HG03103 (cell line): ENCODE results near the gene RPTOR.

Experiments used
- ATAC-seq: cut with Tn5 transposase; IDR thresholded peaks from one replicate; pipeline ENCODE4 v1.9.1; 2021; ENCODE audit warnings: low read depth; ENCODE audit not compliant: unreplicated experiment

Gene RPTOR

GRCh38 chr17:80947200-80947940 lies 402.7 kb downstream of the RPTOR start:
- no peak for ATAC-seq

DNA sequence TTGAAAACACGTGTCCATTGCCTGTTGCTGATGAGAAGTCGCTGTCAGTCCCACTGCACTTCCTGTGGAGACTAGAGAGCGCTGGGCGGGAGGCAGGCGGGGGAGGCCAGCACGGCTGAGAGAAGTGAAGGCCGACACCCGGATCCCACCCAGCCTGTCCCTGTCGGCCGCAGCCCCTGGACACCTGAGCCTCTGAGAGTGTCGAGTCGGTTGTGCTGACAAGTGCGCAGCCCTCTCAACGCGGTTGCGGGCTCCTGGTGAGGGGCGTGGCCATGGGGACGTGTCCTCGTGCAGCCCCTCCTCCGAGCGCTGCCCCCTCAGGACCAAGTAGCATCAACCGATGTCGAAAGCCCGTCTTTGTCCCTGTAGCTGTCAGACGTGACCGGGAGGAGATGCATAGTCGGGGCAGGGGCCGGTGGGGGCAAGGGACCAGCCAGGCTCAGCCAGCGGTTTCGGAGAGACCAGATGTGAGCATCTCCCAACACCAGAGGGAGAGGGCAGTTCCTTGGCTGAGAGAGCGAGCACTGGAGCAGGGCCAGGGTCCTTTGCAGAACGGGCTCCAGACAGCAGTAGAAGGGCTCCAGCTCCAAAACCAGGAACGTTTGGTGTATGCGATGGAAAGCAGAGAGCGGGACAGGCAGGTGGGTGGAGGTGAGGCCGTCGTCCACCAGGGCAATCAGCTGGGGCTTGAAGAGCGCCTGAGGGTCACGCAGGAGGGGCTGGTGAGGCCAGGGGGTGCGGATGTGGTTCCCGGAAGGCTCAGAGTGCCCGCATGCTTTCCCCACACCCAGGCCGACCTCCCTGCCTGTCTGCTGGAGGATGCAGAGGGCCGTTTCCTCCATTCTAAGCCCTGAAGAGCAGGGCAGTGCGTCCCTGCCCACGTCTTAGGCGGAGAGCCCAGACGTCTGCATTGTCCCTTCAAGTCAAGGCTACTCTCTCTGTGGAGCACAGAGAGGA lies 403.7 kb downstream of the RPTOR start:
- ATAC-seq, result no peak

DNA sequence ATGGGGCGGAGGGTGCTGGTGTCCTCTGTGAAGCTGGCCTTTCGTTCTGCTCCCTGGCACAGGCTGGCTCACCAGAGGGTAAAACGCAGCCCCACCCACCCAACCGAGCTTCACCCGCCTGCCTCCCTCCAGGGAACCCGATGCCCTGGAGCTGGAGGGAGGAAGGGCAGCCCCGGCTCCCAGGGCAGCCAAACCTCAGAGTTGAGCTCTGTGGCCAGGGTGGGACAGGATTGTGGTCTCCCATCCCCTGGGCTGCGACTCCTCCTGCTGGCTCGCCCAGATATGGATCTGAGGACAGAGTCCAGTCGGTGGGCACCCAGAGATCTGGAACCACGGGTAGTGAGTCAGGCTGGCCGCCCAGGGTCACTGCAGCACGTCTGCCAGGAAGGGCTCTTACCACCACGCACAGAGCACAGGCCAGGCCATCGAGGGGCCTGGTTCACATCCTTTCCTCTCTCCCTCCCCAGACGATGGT lies 404.4 kb downstream of the RPTOR start:
- ATAC-seq, result no peak

- no peak for ATAC-seq
These were observed 405.1 kb downstream of the RPTOR start for GRCh38 chr17:80949451-80950421.

DNA sequence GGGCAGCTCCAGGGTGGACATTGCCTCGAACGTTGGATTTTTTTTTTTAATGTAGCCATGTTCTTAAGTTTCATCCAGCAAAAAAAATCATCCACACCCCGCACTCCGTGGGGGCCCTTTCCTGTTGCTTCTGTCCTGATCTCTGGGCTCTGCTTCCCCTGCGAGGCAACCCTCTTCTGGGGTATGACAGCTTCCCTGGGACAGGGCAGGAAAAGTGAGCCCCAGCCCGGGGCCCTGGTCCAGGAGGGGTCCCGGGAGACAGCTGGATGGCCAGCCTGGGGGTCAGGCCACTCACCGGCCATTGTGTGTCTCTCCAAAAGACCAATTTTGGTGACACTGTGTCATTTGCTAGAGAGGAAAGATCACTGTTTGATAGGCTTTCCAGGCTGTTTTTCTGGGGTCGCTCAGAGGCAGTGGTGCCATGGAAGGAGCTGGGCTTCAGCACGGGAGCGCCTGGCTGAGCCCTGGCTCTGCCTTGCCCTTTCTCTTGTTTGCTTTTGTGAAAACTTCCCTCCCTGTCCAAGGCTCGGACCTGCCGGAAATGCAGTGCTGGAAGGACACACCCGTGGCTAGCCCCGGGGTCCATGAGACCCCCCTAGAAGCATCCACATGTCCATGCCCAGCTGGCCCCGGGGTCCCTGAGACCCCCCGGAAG lies 406.0 kb downstream of the RPTOR start:
- ATAC-seq, result no peak

- no peak for ATAC-seq
These were observed 406.8 kb downstream of the RPTOR start for GRCh38 chr17:80951121-80952090.

- ATAC-seq, result no peak
These were observed 407.7 kb downstream of the RPTOR start for GRCh38 chr17:80952291-80952690.

DNA sequence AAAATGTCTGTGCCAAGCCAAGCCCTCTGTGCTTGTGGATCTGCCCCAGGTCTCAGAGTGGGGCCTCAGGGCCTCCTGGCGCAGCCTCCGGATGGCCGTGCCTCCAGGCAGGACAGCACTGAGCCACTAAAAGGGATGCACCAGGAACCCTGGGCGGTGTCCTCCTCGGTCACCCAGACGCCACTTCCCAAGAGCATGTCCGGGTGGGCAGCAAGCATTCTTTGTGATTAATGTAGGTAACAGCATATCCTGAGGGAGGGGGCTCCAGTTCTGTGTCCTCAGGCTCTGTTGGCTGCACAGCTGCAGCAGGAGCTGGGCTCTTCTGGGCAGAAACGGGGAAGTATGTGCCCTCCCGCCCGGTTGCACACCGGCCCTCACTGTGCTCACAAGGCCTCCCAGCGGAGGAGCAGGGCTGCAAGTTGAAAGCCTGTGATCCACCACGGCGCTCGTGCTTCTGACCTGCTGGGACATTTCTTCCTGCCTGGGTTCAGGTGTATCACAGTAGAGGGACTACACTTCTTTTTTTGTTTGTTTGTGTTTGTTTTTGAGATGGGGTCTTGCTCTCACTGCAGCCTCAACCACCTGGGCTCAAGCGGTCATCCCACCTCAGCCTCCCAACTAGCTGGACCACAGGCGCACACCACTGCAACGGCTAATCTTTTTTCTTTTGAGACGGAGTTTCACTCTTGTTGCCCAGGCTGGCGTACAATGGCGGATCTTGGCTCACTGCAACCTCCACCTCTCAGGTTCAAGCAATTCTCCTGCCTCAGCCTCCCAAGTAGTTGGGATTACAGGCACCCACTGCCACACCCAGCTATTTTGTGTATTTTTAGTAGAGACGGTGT lies 409.1 kb downstream of the RPTOR start:
- no peak for ATAC-seq

GRCh38 chr17:80955078-80955477 lies 410.4 kb downstream of the RPTOR start:
- ATAC-seq, result no peak

GRCh38 chr17:80955671-80956280 lies 411.1 kb downstream of the RPTOR start:
- no peak for ATAC-seq

DNA sequence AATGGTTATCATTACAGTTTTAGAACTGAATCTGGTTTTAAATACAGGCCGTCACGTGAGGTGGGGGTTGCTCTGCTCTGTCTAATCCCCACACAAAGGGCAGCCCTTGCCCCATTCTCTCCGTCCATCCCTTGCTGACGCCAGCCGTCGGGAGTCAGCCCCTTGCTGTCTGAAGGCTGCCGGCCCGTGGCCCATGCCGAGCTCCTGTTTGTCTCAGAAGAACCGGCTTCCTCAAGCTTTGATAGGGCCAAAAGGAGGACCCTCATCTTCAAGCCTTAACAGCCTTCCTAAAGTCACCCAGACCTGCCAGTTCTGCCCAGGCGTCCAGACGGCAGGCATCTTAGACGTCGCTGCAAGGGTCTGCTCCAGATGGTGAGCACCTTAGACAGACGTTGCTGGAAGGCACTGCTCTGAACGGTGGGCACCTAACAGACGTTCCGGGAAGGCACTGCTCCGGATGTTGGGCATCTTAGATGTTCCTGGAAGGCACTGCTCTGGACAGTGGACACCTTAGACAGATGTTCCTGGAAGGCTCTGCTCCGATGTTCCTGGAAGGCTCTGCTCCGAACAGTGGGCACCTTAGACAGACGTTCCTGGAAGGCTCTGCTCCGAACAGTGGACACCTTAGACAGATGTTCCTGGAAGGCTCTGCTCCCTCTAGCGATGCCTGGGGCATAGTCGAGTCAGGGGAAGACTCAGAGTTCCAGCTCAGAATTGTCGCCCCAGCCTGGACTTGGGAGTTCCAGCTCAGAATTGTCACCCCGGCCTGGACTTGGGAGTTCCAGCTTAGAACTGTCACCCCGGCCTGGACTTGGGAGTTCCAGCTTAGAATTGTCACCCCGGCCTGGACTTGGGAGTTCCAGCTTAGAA lies 411.9 kb downstream of the RPTOR start:
- ATAC-seq, result no peak

GRCh38 chr17:80957461-80957941 lies 412.9 kb downstream of the RPTOR start:
- no peak for ATAC-seq

- ATAC-seq, result no peak
These were observed 414.8 kb downstream of the RPTOR start for GRCh38 chr17:80959330-80960036.

DNA sequence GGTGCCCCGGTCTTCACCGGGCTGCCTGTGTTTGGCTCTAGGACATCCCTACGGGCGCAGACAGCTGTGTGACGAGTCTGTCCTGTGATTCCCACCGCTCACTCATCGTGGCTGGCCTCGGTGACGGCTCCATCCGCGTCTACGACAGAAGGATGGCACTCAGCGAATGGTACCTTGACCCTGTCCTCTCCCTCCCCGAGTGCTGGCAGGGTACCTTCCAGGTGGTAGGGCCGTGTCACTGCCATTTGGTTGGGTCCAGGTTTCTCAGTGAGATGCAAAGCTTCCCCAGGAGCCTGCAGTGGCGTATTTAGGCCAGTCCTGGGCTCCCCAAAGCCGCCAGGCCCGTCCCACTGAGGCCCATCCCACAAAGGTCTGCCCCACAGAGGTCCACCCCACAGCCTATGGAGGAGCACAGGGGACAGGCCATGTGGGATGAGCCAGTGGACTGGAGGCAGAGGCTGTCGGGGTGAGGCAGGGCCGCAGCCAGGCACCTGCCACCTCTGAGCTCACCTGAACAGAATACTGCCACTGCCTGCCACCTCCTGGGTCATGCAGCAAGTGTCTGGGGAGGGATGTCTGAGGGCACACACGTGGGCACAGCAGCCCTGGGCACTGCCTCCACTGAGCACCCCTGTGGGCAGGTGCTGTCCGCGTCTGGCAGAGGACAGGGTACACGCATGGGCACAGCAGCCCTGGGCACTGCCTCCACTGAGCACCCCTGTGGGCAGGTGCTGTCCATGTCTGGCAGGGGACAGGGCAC lies 415.6 kb downstream of the RPTOR start:
- no peak for ATAC-seq
